HG02798 (cell line): ENCODE data around the gene CBFA2T3.
"Not testable (repeated sequence)": the region's sequence is repeated elsewhere in the genome, so short reads cannot be mapped to it uniquely, and the experiment has no call there.

Experiments used
- ATAC-seq: cut with Tn5 transposase; IDR thresholded peaks from one replicate; pipeline ENCODE4 v1.9.1; 2021; ENCODE audit warnings: mild to moderate bottlenecking; ENCODE audit not compliant: unreplicated experiment, poor library complexity

The CBFA2T3 gene

DNA sequence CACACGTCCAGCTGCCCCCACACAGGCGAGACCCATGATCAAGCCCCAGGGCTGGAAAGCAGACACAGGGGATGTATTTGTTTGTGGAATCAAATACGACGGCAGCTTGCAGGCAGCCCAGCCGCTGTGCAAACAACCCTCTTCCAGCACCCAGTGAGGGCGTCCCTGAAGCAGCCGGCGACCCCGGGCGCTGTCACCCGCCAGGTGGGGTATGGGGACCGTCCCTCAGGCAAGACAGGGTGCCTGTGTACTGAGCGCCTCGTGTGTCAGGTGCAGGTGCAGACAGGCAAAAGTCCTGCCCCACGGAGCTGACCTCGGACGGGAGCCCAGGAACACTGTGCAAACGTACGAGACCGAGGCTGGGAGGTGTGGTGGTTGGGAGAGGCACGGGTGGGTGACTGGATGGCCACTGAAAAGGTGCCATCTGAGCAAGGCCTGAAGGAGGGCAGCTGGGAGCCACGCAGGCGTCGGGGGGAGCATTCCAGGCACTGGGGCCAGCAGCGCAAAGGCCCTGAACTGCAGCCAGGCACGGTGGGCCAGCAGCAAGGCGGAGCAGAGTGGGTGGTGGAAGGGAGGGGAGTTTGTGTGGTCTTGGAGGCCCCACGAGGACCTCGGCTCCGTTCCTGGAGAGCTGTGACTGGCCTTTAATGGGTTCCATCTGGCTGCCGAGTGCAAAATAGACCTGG, 48.5 kb downstream of the CBFA2T3 start:
- no peak for ATAC-seq

DNA sequence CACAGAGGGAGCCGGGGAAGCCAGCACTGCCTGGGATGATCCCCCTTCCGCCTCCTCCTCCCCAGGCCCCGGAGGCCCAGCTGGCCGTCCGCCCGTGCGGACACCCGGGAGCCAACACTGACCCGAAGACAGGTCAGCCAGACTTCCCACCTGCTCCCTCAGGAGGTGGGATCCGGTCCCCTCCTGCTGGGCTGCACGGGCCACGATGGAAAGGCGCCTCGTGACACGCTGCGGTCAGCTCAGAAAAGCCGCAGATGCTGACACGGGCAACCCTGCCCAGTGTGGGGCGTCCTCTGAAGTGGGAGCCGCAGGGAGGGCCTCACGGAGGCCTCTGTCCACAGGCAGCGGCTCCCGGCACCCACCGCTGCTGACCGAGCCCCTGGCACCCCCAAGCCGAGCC, 49.3 kb downstream of the CBFA2T3 start:
- ATAC-seq: no peak

DNA sequence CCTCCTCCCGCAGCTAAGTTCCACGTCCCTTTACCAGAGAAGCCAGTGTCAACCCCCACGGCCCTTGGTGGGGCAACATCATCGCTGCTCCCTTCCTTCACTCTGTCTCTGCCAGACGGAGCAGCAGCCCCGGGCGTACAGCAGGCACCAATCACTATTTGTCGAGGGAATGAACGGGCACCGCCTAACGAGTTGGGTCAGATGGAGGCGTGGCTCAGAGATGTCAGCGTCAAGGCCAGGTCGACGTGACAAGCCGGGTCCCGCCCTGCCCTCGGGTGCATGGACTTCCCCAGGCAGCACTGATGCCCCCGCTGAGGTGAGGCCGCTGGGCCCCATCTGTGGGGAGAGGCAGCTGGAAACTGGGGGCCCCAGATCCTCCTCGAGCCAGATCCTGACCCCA, 50.0 kb downstream of the CBFA2T3 start:
- ATAC-seq: no peak

DNA sequence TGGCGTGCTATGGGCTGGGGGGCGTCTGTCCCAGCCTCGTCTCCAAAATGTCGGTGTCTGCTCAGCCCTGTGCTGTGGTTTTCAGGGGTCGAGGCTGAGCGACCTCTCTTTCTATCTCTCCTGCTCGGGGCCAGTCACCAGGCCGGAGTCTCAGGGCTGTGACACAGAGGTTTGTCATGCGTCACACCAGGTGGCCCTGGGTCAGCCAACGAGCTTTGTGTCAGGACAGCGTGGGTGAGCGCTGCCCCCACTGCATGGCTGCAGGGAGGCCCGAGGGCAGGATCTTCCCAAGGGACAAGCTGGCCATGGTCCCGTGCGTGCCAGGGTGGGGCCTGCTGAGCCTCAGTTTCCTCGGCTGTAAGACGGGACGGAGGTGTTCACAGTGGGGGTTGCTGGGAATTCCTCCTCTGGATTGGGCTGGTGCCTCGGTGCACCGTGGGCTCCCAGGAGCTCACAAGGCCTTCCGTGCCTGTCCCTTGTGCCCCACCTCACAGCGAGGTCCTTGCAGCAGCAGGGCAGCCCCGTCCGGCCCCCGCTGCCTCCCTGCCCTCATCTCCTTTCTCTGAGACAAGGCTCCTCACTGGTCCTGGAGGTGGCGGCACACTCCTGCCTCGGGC, 50.5 kb downstream of the CBFA2T3 start:
- no peak for ATAC-seq

DNA sequence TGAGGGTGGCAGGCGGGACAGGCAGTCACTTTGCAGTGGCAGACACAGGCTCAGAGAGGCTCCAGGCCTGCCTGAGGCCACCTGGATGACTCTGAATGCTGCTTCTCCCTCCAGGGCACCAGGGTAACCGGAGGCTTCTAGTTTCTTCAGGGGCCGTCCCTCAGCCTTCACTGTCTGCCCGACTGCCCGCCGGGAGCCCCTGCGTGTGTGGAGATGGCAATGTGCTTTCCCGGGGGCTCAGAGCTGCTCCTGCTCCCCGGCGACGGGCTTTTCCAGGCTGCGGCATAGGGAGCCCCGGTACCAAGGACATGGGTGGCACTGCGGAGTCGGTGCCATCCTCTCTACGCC, 51.5 kb downstream of the CBFA2T3 start:
- ATAC-seq: no peak

DNA sequence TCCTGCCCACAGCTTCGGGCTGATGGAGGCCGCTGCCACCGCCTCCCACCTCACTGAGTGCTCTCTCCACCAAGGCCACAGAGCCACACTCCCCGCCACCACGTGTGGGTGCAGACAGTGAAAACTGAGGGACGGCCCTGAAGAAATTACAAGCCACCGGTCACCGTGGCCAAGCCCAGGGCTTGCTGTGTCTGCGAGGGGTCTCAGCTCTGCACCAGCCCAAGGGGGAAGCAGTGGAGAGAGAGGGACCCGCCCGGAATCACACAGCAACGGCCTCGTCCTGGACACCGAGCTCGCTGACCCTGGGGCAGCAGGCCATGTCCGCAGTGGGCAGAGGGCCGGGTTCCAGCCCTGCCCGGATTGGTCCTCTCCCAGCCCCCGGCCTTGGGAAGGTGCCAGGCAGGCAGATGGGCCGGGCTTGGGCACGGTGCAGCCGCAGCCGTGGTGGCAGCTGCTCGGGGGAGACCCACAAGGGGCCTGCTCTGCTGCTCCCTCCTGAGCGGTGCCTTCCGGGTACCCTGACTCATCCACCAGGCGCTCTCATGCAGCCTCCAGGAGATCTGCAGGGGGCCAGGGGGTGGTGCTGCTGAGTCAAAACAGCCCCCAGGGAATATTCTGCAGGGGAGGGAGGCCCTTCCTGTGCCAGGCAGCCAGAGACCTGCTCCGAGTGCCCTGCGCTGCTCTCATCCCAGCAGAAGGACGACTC, 52.0 kb downstream of the CBFA2T3 start:
- ATAC-seq: no peak

DNA sequence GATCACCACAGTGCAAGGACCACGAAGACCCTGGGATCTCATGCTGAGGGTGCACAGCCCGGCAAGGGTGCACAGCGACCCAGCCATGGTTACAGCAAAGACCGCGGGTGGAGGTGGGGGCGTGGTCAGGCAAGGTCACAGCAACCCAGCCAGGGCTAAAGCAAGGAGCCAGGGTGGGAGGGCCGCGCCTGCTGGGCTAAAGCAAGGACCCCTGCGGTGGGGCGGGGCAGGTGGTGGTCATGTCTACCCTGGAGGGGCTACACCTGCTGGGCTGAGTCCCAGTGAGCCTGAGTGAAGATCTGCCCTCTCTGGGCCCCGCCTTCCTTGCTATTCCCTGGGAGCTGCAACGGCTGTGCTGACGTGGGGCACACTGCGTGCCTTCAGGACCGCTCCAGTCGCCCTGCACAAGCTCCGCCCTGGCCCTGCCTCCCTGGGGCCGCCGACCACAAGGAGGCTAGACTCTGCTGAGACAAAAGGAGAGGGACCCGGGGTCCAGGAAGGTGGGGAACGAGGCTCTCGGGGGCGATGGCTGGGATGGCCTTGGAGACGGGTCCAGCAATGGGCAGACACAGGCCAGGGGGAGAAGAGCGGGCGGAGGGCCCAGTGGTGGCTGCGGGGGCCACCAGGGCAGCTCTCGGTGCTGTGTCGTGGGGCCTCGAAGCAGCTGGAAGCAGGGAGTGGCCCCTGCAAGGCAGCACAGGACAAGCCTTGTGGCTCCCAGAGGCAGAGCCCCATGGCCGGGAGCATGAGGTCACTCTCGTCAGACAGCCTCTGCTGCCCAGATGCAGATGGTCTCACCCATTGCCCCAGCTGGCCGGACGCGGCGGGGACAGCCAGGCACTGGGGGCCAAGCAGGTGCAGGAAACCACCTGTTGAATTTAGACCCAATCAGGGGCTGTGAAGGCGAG, 52.8 kb downstream of the CBFA2T3 start:
- ATAC-seq: no peak

DNA sequence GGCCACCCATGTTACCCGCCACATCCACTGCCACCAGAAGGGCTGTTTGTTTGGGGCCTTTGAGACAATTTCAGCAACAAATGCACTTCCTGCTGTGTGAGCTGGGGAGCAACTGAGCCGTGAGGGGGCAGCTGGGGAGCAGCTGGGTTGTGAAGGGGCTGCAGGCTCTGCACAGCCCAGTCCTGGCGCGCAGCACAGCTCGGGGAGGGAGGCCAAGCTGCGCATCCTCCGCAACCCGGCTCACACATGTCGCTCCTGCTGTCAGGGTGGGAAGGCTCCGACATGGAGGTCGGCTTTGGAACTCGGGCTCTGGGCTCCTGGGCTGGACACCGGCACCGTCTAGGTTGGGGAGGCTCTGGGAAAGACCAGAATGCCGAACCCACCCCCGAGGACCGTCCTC, 53.6 kb downstream of the CBFA2T3 start:
- no peak for ATAC-seq

DNA sequence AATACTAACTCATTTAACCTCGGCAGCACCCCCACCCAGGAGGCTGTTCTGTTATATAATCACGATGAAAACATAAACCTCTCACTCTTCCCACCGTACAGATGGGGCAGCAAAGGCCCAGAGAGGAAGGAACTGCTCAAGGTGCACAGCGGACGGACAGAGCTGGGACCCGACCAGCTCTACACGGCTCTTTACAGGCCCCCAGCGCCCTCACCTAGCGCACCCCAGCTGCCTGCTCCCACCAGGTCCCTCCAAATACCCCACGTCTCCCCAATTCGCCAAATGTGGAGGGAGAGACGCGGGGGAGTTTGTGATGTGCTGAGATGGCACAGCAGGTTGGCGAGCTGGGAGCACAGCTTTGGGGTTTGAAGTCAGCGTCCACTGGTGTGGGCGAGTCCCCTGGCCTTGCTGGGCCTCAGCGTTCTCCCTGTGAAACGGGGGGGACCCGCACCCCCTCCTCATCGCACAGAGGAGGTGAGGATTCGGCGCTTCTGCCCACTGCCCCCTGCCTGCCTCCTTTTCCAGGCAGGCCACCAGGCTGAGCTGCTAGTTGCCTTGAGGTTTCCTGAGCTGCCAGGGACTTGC, 54.1 kb downstream of the CBFA2T3 start:
- ATAC-seq: no peak

DNA sequence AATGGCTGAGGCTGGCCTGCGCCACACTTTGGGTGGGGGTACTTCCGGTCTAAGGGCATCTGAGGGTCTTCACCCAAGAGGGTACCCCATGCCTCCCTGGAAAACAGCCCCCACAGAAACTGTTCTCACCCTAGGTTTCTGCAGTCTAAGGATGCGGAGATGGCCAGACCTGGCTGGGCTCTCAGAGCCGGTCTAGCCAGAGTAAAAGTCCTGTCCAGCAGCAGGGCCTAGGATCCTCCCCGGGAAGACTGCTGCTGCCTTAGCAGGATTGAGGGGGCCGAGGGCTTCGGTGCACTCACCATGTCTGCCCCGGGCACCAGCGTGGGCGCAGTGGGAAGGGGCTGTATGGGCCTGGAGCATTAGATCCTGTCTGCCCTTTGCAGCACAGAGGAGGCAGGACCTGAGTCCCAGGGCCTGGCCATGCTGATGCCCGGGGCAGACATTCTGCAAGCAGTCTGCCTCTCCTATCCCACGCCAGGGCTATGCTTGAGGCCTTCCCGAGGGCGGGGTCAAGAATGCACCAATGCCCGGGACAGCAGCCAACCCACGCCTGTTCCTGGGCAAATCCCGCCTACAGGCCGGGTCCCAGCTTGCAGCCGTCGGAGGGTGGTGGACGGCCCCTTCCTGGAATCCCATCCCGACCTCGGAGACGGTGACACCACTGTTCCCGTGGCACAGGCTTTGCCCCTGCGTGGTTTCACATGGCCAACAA, 54.7 kb downstream of the CBFA2T3 start:
- ATAC-seq: no peak

DNA sequence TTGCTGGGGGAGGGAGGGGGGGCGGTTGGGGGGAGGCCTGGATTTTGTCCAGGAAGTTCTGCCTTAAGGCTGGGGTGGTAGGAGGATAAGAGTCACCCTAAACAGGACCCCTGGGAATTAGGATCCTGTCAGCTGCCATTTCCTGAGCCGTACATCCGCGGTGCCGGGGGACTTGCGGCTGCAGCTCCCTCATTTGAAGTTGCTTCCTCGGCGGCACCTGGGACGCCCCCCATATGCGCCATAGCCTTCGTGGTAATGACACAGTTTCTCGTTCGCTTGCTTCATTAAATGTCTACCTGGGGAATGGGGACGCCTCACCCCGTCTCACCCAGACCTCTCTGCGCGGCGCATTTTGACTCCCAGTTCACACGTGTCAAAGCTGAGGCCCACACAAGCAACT, 55.4 kb downstream of the CBFA2T3 start:
- ATAC-seq: no peak

DNA sequence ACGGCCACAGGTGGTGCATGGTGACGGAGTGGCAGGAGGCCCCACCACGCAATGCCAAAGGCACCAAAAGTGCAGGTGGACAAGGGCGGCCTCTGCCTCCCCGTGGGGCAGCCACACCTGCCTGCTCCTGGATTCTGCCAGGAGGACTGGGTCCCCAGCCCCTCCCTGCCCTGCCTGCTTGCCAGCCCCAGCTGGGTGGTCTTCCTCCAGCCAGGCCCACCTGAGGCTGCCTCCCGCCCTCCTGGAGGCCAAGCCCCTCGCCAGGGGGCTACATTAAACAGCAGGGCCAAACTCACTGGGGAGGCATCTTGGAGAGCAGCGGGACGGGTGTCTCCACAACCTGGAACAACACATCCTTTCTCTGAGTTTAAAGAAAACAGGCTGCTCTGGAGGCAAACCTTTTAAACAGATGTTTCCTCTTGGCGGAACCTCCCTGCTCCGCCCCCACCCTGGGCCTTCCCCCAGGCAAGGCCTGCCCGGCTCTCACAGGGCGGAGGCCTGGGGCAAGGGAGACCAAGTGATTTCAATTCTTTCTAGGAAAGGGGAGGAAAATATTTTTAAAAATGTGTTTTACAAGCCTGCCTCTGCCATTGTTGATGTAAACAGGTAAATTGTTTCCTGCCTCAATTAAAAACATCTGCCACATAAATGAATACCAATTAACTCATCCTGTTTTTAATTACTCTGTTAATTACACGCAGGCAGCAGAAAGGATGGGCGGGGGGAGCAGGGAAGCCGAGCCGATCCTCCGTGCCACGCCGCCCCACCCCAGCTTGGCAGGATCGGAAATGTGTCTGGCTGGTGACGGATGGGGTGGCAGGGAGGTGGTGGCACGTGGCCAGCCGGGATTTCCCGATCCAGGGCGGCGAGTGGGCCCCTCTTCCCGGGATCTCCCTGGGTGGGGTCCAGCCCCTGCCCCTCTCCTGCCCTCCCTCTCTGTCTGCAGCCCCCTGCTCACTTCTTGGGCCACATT, 56.1 kb downstream of the CBFA2T3 start:
- no peak for ATAC-seq

DNA sequence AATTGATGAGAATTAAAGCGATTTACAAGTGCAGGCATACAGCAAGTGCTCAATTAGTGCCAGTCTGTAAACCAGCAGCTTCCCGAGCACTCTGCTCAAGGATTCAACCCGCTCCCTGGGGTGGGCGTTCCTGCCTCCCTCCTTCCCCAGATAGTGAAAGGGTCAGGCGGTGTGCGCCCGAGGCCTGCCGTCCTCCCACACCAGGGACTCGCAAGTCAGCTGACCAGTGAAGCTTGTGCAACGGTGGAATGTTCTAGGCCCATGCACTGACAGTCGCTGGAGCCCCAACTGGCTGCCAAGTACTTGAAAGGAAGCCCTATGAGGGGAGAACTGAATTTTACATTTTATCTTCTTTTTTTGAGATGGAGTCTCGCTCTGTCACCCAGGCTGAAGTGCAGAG, 57.1 kb downstream of the CBFA2T3 start:
- ATAC-seq: no peak

DNA sequence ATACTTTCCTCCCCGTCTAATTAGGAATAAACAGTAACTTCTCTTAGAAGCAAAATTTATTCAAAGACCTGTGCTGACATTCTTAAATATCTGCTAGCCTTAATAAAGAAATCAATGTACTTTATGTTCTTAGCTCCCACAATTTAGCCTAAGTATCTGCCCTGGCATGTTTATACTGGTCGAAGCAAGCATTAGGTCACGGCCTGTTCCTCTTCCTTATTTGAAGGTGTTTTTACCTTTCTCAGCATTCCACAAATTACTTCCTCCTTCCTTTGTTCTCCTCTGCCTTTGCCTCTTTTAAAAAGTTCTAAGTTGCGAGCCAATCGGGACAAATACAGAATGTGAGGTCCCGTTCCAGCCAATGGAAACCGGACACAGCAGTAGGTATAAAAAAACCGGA, 58.1 kb downstream of the CBFA2T3 start:
- not testable (repeated sequence) for ATAC-seq

DNA sequence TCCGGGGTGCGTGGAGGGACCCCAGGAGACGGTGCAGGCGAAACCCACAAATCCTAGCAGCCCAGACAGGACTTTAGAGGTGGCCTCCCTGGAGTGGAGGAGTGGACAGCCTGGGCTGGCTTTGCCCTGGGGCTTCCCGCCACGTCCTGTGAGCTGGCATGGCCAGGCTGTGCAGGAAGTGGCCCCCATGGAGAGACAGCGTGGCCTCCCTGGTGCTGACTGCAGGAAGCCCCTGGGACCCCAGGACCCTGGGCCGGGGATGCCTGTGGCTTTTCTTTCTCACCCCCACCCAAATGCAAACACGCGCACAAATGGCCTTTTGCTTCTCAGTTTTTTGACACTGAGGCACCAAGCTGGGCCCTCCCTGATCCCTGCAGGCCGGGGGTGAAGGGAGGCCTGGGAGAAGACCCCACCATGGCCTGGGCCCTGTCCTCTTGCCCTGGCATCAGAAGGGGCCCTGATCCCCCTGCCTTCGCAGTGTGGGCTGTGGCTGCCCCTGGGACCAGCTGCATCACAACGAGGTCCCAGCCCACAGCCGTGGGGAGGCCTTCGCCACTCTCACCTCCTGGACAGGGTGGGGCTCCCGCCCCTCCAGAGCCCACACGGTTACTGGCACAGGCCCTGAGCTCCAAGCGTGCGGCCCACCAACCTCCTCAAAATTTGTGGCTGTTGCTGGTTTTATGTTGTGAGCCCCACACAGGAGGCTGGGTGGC, 58.9 kb downstream of the CBFA2T3 start:
- no peak for ATAC-seq

DNA sequence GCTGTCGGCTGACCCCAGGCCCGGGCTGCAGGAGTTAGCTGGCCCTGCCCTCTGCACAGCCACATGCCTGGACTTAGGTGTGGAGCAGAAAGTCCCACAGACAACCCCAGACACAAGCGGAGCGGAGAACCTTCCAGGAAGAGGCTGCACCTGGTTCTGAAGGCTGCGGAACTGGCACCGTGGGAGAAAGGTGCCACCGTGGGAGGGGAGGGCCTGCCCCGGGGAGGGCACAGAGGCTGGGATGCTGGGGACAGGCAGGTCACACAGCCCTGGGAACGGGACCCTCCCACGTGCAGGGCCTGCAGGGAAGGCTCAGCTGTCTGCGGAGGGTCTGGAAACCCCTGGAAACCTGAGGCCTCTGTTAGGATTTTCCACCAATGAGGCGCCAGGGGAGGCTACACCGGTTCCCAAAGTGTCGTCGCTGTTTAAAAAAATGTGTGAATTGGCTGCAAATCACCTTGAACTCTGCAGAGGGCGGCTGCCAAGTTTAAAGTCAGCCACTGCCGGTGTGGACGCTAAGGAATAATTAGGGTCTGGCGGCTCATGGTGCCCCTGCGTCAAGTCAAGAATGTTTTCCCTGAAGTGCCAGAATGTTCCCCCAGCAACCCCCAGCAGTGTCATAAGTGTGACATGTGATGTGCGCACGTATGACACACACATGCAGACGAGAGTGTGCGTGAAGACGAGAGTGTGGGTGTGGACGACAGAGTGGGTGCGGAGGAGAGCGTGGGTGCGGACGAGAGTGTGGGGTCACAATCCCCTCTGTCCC, 59.7 kb downstream of the CBFA2T3 start:
- no peak for ATAC-seq

DNA sequence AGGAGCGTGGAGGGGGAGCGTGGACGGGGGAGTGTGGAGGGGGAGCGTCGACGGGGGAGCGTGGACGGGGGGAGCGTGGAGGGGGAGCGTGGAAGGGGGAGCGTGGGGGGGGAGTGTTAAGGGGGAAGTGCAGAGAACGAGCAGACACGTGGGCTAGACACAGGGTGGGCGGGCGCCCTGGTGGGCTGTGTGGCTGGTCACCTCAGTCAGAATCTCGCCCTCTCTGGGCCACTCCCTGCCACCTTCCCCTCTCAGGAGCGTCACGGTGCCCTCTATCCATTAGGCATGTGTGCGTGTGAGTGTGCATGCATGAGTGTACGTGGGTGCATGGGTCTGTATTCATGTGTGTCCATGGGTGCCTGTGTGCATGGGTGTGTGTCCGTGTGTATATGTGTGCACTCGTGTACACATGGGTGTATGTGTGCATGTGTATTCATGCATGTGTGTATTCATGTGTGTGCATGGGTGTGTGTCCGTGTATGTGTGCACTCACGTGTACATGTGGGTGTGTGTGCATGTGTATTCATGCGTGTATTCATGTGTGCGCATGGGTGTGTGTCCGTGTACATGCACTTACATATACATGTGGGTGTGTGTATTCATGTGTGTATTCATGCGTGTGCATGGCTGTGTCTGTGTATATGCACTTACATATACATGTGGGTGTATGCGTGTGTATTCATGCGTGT, 61.2 kb downstream of the CBFA2T3 start:
- ATAC-seq: no peak
